HCT116 (cell line): ENCODE measurements around the gene AGER. TPM values are rescaled to one million over a fixed set of nuclear protein-coding genes. Genes with fewer than 3 reads are reported as not detected.

Source experiments
- ATAC-seq: fragments of 200-7000 bp; cut with Tn5 transposase; 2 replicates; pipeline ENCODE4 v1.9.1; 2020; ENCODE audit warnings: mild to moderate bottlenecking, moderate library complexity
- BruUV-seq: library from RNA; stranded (reverse); fragments of 400-500 nt; replicated peaks from 2 replicates; lab custom pipeline; 2021; lab: Mats Ljungman, UMichigan
- CTCF ChIA-PET: fragments of 300-600 bp; sonication (Branson Sonifier 250); formaldehyde crosslinking; loops from one replicate; lab custom pipeline; 2021; ENCODE audit warnings: antibody characterized with exemption; lab: Charles Lee
- POLR2A ChIA-PET: fragments of 300-600, 350-600 bp; sonication (Branson Sonifier 250); formaldehyde crosslinking; loops from one replicate; lab custom pipeline; 2021; ENCODE audit warnings: antibody characterized with exemption; lab: Charles Lee
- RAD21 ChIA-PET, 2 experiments: fragments of 300-600 bp; sonication (Branson Sonifier 250); formaldehyde crosslinking; loops; one replicate each; lab custom pipeline; 2023; ENCODE audit warnings: low total read pairs in 2 of 2; ENCODE audit not compliant: uncharacterized antibody in 2 of 2, unreplicated experiment in 2 of 2, low non-redundant PET in 1 of 2; lab: Charles Lee
- DNase-seq: peaks from one replicate; pipeline ENCODE4 v3.0.0-alpha.2; 2010; ENCODE audit warnings: low read depth, low spot score
- H2AFZ ChIP-seq: fragments of 200-600 bp; shearing (Covaris generic), sonication (generic); 2 replicates; pipeline ENCODE4 v1.6.1; 2017; ENCODE audit warnings: low read depth, mixed run types, mixed read lengths, antibody characterized with exemption, low read length; ENCODE audit not compliant: poor library complexity, severe bottlenecking
- H3K27ac ChIP-seq: 2 replicates; pipeline ENCODE4 v1.5.1; 2012; ENCODE audit warnings: low read depth, low read length
- H3K27me3 ChIP-seq: fragments of 200-600 bp; sonication (generic); 2 replicates; pipeline ENCODE4 v1.6.1; 2016; ENCODE audit warnings: mixed run types, low read length, mixed read lengths; ENCODE audit not compliant: insufficient read depth
- H3K36me3 ChIP-seq, 2 experiments: fragments of 200-500 bp in 1 of 2; fragments of 200-600 bp in 1 of 2; sonication (Bioruptor generic) in 1 of 2; sonication (generic) in 1 of 2; 2 replicates each; pipeline versions ENCODE4 v1.5.1 to v1.6.1; 2014 to 2016; ENCODE audit warnings: low read length in 2 of 2, inconsistent platforms in 1 of 2, mixed read lengths in 1 of 2, mixed run types in 1 of 2; ENCODE audit not compliant: insufficient read depth in 2 of 2, control insufficient read depth in 1 of 2
- H3K4me1 ChIP-seq, 2 experiments: fragments of 200-600 bp in 1 of 2; sonication (generic) in 1 of 2; 2 replicates each; pipeline versions ENCODE4 v1.5.1 to v1.6.1; 2012 to 2017; ENCODE audit warnings: low read length in 2 of 2, inconsistent platforms in 1 of 2, mild to moderate bottlenecking in 1 of 2, mixed read lengths in 1 of 2, mixed run types in 1 of 2, moderate library complexity in 1 of 2; ENCODE audit not compliant: insufficient read depth in 2 of 2, control insufficient read depth in 1 of 2
- H3K4me2 ChIP-seq: fragments of 200-600 bp; sonication (generic); 2 replicates; pipeline ENCODE4 v1.6.1; 2017; ENCODE audit warnings: mixed run types, low read length, mixed read lengths
- H3K4me3 ChIP-seq, 2 experiments: fragments of 200-600 bp in 1 of 2; sonication (generic) in 1 of 2; replicated peaks in 1 of 2; 2 replicates each; pipeline ENCODE4 v1.5.1; 2011 to 2016; ENCODE audit warnings: low read length in 2 of 2, control low read depth in 1 of 2, low read depth in 1 of 2, mild to moderate bottlenecking in 1 of 2, mixed read lengths in 1 of 2, mixed run types in 1 of 2
- H3K79me2 ChIP-seq: fragments of 200-600 bp; sonication (generic); 2 replicates; pipeline ENCODE4 v1.6.1; 2017; ENCODE audit warnings: mild to moderate bottlenecking, mixed run types, low read length, moderate library complexity, mixed read lengths; ENCODE audit not compliant: insufficient read depth
- H3K9ac ChIP-seq: fragments of 200-600 bp; sonication (generic); 2 replicates; pipeline ENCODE4 v1.6.1; 2016; ENCODE audit warnings: low read length, mixed read lengths
- H3K9me2 ChIP-seq: fragments of 200-600 bp; sonication (generic), shearing (Covaris generic); 2 replicates; pipeline ENCODE4 v1.6.1; 2017; ENCODE audit warnings: mixed run types, mild to moderate bottlenecking, moderate library complexity; ENCODE audit not compliant: insufficient read depth
- H3K9me3 ChIP-seq, 2 experiments: fragments of 200-500 bp in 1 of 2; fragments of 200-600 bp in 1 of 2; sonication (Bioruptor generic) in 1 of 2; sonication (generic) in 1 of 2; 2 replicates each; pipeline ENCODE4 v1.6.1; 2014 to 2017; ENCODE audit warnings: low read length in 2 of 2, mixed read lengths in 2 of 2, inconsistent platforms in 1 of 2, low read depth in 1 of 2, mild to moderate bottlenecking in 1 of 2, mixed run types in 1 of 2, moderate library complexity in 1 of 2; ENCODE audit not compliant: control insufficient read depth in 1 of 2, insufficient read depth in 1 of 2
- H4K20me1 ChIP-seq: fragments of 200-600 bp; sonication (generic), shearing (Covaris generic); 2 replicates; pipeline ENCODE4 v1.6.1; 2017; ENCODE audit warnings: mixed run types, mild to moderate bottlenecking, moderate library complexity; ENCODE audit not compliant: insufficient read depth
- CBX3 ChIP-seq: IDR thresholded peaks from 2 replicates; pipeline ENCODE4 v1.6.1; 2012; ENCODE audit warnings: low read depth
- EZH2phosphoT487 ChIP-seq: fragments of 200-600 bp; IDR thresholded peaks from 2 replicates; pipeline ENCODE4 v1.6.1; 2018; ENCODE audit warnings: antibody characterized with exemption, borderline replicate concordance
- JUND ChIP-seq: IDR thresholded peaks from 2 replicates; pipeline ENCODE4 v1.6.1; 2012
- POLR2A ChIP-seq: IDR thresholded peaks from 2 replicates; pipeline ENCODE4 v1.7.0; 2011; ENCODE audit warnings: borderline replicate concordance; ENCODE audit not compliant: insufficient read depth, insufficient read length; ENCODE audit errors: extremely low read depth
- SIN3A ChIP-seq: IDR thresholded peaks from 2 replicates; pipeline ENCODE4 v1.6.1; 2012; ENCODE audit warnings: low read depth
- SP1 ChIP-seq: IDR thresholded peaks from 2 replicates; pipeline ENCODE4 v1.6.1; 2012; ENCODE audit warnings: low read depth
- SRF ChIP-seq: IDR thresholded peaks from 2 replicates; pipeline ENCODE4 v1.6.1; 2012; ENCODE audit warnings: low read depth
- intact Hi-C: fragments of 100-400 bp; cut with micrococcal nuclease; formaldehyde crosslinking; loops from 2 replicates; pipeline ENCODE4 v1.10.0; 2022
- total RNA-seq: library from RNA; stranded (reverse); gene quantifications from one replicate; pipeline ENCODE4 v1.2.1, GENCODE V29; 2021; ENCODE audit not compliant: unreplicated experiment
- TF ChIP-seq, protein P1 (sequence below): IDR thresholded peaks from 2 replicates; pipeline ENCODE4 v1.6.1; 2012

The AGER gene
- total RNA-seq, 1 experiment from 2014 or later: 22.6 TPM

DNA sequence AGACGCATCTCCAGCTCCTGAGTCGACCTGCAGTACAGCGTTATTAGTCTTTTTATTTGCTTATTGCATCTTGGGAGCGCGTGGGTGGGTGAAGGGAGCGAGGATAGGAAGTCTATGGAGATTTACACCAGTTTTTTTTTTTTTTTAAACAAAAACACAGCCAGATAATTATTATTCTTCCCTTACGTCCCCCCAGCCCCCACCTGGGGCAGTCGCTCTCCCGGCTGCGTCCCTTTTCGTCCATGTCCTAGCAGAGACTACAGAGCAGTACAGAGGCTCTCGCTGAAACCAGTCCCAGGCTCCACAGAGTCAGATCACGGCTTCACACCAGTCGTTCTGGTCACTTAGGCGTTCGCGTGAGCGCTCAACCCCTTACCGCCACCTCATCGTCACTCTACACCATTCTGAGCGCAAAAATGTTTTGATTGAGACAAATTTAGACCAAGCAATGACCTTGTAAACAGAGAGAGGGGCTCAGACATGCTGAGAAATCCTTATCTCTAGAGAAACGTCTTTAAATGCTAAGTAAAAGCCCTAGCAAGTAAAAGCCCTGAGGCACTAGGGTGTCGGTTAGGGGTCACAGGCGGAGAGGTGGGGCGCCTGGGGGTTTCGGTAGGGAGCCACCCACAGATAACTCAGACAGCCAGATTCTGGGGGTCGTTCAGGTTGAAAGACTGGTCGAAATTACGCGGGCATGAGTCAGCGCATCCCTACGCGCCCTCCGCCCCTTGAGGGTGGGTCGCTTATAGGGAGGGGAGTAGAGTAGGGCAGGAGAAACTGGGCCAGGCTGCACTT lies 31.1 kb downstream of the AGER start:
- Histone ChIP-seq H3K9me3 (no peaks in the 10 kb centered on the region), H3K36me3 (peaks cover 5 to 12% of the 10 kb centered on the region in 2 experiments; a peak in 3 of 4 replicates), H3K27ac (peak overlapping the region; percentile 98), H4K20me1 (no peaks in the 10 kb centered on the region), H2AFZ (no peak overlapping the region), H3K4me2 (peak overlapping the region; percentile 95), H3K9ac (peak overlapping the region; percentile 93), H3K9me2 (no peaks in the 10 kb centered on the region), H3K4me3 (peak overlapping the region; percentile 93 to 95), H3K27me3 (no peaks in the 10 kb centered on the region), H3K4me1 (peaks cover 12 to 25% of the 10 kb centered on the region in 2 experiments), H3K79me2 (peaks cover 16% of the 10 kb centered on the region)
- TF ChIP-seq EZH2phosphoT487 (no peak), SIN3A (no peak), POLR2A (peak; percentile 5), SP1 (no peak), JUND (no peak), SRF (no peak; the same call in 1 of the 2 replicates), CBX3 (no peak)
- TF ChIP-seq, protein P1, sequence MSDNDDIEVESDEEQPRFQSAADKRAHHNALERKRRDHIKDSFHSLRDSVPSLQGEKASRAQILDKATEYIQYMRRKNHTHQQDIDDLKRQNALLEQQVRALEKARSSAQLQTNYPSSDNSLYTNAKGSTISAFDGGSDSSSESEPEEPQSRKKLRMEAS: no peak
- DNase-seq: no peak
- ChIA-PET CTCF (interaction anchor here (0.5 kb wide), 1 partner anchor 36 kb away, joined by 3 read pairs; no protein-coding TSS in a partner anchor), RAD21 (interaction anchor here in 1 of 2 experiments (0.7 kb wide), 1 partner anchor 43 kb away, joined by 4 read pairs; no protein-coding TSS in a partner anchor), POLR2A (interaction anchor here (0.9 to 1.1 kb wide), 2 partner anchors 25 kb away, joined by 3 read pairs; partner anchors contain the start of gene ATF6B)
- intact Hi-C loops: no loop called here
- peak; percentile 37 for ATAC-seq
- TSS peak; percentile 67 for BruUV-seq
